HG03159 (cell line): Measurements from ENCODE around the gene TNKS1BP1.
"Not testable (repeated sequence)": the region's sequence is repeated elsewhere in the genome, so short reads cannot be mapped to it uniquely, and the experiment has no call there.

Source experiments
- ATAC-seq: cut with Tn5 transposase; IDR thresholded peaks from one replicate; pipeline ENCODE4 v1.9.1; 2021; ENCODE audit warnings: mild to moderate bottlenecking, moderate library complexity; ENCODE audit not compliant: unreplicated experiment

The TNKS1BP1 gene

DNA sequence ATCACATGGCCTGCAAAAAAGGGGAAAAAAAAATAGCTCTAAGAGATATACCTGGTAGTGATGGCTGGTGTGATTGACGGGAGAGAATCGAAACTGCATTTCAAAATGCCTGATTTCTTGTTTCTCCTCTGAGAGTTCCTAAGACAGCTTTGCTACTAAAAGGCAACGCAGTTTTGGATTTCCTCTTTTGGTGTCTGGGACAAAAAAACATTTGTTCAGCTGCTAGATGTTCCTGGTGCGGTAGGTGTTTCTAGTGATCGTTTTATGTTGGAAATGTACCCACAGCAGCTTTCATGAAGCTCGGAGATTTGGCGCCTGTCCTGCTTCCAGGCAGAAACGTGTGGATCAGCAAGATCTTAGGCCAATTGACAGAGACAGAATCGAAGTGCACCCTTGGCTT is 31.5 kb upstream of the TNKS1BP1 start:
- ATAC-seq, result no peak

DNA sequence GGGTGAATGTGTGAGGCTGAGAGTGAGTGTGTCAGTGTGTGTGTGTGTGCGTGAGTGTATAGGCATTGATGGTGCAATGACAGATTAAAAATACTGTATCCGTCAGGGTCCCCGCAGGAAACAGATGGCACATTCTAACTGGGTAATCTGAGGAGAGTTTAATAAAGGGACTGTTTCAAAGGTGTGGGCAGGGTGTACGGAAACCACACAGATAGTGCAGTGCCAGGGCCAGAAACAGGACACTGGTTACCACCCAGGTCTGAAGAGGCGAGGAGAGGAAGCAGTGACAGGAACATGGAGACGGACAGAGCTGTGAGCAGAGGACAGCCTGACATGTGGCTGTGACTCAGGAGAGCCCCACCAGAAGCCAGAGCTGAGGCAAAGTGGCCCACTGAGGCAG is 29.9 kb upstream of the TNKS1BP1 start:
- ATAC-seq, result no peak

GRCh38 chr11:57353852-57354251 is 29.1 kb upstream of the TNKS1BP1 start:
- no peak for ATAC-seq

GRCh38 chr11:57353446-57353845 is 28.7 kb upstream of the TNKS1BP1 start:
- no peak for ATAC-seq

- no peak for ATAC-seq
These were observed 28.3 kb upstream of the TNKS1BP1 start for GRCh38 chr11:57353036-57353435.

DNA sequence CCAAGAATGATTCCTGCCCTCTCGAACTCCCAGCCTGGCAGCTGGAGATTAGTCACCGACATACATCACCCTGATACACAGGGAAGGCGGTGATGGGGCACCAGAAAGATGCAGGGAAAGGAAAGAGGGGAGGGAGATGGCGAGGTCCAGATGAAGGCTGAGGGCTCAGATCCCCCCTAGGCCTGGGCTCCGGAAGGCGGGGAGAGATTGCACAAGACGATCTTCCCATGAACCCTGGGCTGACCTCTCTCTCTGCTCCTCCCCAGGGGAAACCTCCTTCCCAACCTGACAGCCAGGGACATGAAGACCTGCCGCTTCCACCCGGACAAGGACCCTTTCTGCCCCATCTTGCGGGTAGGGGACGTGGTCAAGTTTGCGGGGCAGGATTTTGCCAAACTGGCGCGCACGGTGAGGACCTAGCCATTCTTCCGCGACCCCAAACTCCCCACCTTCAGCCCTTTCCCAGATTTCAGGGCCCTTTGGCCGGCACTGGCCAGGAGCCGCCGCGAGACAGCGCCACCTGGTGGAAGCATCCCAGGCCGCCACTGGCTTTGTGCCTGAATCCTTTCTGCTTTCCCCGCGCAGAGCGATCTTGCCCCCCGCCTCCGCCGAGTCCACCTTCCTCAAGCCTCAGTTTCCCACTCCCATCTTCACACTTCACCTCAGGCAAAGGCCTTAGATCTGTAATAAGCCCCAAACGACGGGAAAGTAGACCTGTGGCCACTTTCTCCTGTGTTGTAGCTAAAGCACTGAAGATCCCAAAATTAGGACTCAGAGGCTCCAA is 24.9 kb upstream of the TNKS1BP1 start:
- no peak for ATAC-seq

DNA sequence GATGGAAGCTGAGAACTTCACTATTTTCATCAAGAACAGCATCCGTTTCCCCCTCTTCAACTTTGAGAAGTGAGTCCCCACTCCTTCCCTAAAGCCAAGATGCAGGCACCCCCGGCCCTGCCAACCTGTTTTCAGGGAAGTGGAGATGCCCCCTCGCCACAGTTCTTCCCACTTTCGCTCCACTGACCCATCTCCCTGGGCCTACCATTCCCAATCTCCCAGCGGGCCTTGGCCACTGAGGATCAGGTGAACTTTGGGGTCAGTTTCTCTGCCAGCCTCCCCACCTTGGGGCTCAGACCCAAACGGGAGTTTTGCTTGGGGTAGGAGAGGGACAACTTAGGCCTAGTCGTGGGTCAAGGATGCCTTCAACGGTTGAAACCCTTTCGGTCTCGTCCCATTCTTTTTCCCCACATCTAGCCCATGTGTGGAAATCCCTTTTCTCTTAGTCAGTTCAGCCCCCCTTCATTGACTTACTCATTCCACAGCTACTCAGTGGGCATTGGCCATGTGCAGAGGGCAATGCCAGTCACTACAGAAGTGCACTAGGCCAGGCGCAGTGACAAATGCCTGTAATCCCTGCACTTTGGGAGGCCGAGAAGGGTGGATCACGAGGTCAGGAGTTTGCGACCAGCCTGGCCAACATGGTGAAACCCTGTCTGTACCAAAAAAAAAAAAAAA is 24.0 kb upstream of the TNKS1BP1 start:
- no peak for ATAC-seq

GRCh38 chr11:57348052-57348451 is 23.3 kb upstream of the TNKS1BP1 start:
- ATAC-seq, result no peak

DNA sequence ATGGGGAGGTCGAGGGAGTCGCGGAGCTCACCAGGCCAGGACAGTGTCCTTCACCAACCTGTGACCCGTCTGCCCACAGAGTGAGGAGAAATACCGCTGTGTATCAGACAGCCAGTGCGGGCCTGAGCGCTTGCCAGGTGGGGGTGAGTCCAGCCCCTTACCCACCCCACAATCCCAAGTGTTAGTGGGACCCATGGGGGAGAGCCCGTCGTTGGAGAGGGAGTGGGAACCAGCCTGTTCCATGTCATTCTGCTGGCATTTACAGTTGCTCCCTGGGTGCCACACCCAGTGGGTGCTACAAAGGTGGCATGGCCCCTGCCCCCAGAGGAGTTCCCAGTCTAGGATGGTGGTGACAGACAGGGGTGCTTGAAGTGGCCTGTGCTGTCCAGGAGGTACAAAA is 22.6 kb upstream of the TNKS1BP1 start:
- ATAC-seq, result no peak

- no peak for ATAC-seq
These were observed 20.9 kb upstream of the TNKS1BP1 start for GRCh38 chr11:57345555-57346211.

DNA sequence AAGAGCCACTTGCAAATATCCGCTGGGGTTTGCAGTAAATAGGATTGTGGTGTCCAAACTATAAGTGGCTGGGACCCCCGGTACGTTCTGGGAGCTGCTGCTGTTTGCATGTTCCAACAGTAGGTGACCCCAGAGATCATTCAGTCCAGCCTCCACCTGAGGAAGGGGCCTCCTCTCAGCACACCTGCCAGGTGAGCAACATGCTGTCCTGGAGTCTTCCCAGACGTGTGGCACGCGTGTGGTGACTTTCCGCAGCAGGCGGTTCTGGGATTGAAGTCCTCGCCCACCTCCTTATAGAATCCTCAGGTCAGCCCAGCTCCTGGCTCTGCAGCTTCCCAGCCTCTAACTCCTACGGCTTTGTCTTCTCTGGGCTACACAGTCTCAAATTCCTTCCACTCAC is 20.1 kb upstream of the TNKS1BP1 start:
- no peak for ATAC-seq

- no peak for ATAC-seq
These were observed 19.1 kb upstream of the TNKS1BP1 start for GRCh38 chr11:57343825-57344224.

GRCh38 chr11:57342702-57343101 is 17.9 kb upstream of the TNKS1BP1 start:
- no peak for ATAC-seq

DNA sequence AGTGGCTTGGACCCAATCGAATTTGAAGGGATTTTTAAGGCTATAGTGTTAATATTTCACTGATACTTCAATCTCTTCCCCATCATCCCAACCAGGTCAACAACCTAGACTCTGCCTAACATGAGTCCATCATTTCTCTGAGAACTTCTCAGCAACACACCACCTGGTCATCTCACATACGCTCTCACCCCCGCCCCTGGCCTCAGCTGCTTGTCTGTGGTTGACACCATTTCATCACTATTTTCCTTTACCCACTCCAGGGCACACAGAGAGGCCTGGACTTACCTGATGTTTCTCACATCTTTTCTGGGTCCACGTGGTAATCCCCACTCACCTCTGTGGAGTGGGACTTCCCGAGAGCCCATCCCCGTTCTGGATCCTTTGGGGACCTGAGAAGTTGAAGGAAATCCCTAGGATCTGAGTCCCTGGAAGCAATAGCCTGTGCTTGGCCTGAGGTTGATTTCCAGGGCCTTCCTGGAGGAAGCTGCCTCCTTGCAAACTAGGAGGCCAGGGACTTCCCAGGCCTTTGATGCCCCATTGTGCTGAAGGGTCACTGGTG is 16.6 kb upstream of the TNKS1BP1 start:
- ATAC-seq, result no peak

DNA sequence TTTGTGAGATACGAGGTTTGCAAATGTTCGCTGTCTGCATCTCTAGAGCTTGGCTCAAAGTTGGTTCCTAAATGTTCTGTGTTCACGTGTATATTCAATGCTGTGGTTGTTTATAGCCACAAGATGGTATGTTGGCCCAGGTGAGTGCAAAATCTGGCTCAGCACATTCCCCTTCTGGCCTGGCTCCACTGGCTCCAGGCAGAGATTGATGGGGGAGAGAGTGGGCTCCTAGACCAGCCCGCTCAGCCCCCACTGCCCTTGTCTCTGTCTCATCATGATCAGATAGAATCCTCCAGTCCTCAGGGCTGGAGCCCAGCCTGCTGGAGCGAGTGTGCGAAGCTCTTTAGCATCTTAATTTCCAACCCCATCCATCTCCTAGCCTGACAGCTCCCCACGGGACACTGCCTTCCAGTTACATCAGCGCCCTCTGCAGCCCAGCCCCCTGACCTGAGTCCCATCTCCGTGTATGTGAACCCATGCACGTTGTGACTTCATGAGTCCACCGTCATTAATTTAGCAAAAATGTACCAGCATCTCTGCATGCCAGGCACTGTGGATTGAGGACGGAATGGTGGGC is 15.4 kb upstream of the TNKS1BP1 start:
- no peak for ATAC-seq

DNA sequence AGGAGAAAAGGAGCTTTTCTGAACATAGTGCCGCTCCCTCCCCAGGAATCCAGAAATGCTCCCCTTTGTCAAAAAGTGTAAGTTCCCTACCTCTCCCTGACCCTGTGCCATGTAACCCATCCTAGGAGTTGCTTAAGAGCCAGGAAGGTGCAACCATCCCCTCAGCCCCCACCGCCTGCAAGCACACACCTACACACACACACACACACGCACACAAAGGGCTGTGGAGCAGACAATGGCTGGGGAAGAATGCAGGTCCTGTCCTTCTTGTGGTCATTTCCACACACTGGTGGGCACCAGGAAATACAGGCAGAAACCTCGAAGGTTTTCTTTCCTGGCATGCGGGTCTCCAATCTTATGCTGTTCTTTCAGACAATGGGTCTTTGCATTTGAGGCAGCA is 14.6 kb upstream of the TNKS1BP1 start:
- ATAC-seq, result no peak

DNA sequence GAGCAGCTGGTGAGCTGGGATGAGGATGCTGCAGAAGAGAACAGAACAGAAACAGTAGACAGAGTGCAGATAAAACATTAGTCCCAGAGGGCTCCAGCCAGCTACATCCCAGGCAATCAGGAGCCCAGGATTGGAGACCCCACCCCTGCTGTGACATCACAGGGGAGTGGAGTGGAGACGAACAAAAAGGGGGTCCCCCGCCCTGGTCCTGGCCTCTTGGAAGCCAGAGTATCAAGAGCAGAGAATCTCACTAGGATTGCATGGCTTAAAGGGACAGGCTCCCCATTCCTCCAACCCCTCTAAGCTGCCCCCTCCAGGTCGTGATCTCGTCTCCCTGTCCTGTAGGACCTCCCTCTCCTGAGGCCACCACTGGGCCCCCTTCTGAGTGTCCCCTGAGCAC is 13.4 kb upstream of the TNKS1BP1 start, which contains the start of gene P2RX3:
Gene P2RX3, plus strand, starts transcription at position 211 of the 400 bp plus-strand sequence. CDS start 199 bp downstream, outside the sequence.
- no peak for ATAC-seq

GRCh38 chr11:57336856-57337255 is 12.1 kb upstream of the TNKS1BP1 start:
- not testable (repeated sequence) for ATAC-seq

DNA sequence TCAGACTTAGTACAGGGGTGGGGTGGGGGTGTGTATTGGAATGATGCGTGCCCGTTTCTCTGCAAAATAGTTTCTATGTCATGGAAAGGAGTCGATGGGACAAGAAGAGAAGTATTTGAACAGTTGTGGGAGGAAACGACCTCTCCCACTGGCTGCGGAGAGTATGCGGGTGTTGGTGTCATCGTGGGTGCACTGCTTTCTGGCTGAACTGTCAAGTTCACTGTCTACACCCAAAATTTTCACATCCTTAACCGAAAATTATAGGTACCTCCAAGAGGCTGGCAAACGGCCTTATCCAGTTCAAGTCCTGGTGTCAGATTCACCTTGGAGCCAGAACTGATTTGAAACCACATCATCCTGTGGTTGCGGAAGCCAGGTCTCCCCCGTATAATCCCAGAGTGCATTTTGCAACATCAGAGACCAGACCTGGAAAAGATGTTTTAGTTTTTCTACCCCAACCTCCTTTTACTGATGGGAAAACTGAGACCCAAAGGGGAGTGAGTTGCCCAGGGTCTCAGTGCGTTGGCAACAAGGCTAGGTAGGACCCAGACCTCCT is 11.4 kb upstream of the TNKS1BP1 start:
- peak; percentile 6 for ATAC-seq

- ATAC-seq, result peak; percentile 99
These were observed 10.8 kb upstream of the TNKS1BP1 start, which contains the start of gene SSRP1 for GRCh38 chr11:57335343-57336110. Gene SSRP1, minus strand, starts transcription at chr11:57335892. Its CDS starts 771 bp downstream, at chr11:57335121.
